Measurements from ENCODE around the gene PAN2.

PAN2 gene

GRCh38 chr12:56271031-56271430, 62.8 kb downstream of the PAN2 start:
- no peak for DNase-seq (ENCODE audit: low read depth in 3 of 3, low spot score in 1 of 3)

- no peak for DNase-seq (ENCODE audit: low read depth in 3 of 3, low spot score in 1 of 3)
Observed at GRCh38 chr12:56267443-56268071, 66.2 kb downstream of the PAN2 start.

- peak; percentile 68 to 77 (median 68) for DNase-seq (ENCODE audit: low read depth in 3 of 3, low spot score in 1 of 3)
Observed at GRCh38 chr12:56266693-56267442, 66.9 kb downstream of the PAN2 start, which contains the start of gene COQ10A. Gene COQ10A (plus strand): TSS chr12:56266942. CDS start chr12:56267119, 177 bp downstream.
